SK-N-MC (cell line): ENCODE data around the gene KCNB1.

Experiments used
- EZH2 ChIP-seq: fragments of 200-600 bp; sonication (generic); IDR thresholded peaks from one replicate; pipeline ENCODE4 v1.6.1; 2017; ENCODE audit warnings: antibody characterized with exemption
- FOXP2 ChIP-seq: optimal IDR thresholded peaks from 2 replicates; pipeline ENCODE3; 2011; ENCODE audit warnings: mild to moderate bottlenecking, moderate library complexity; ENCODE audit not compliant: insufficient read depth; ENCODE audit errors: extremely low read length, control extremely low read depth
- POLR2AphosphoS5 ChIP-seq: IDR thresholded peaks from 2 replicates; pipeline ENCODE4 v1.6.1; 2012; ENCODE audit warnings: mild to moderate bottlenecking, low read depth, low read length, borderline replicate concordance

- TF ChIP-seq EZH2 (no peak), POLR2AphosphoS5 (no peak), FOXP2 (no peak)
Observed at GRCh38 chr20:49352751-49353150, 129.7 kb downstream of the KCNB1 start.
